HG03103 (cell line): ENCODE results near the gene SLC8A2.
A peak's percentile ranks its signal among the peaks of the same experiment; 100 is the strongest.

Source experiments
- ATAC-seq: cut with Tn5 transposase; IDR thresholded peaks from one replicate; pipeline ENCODE4 v1.9.1; 2021; ENCODE audit warnings: low read depth; ENCODE audit not compliant: unreplicated experiment

SLC8A2 gene

GRCh38 chr19:47471733-47472457 lies at the start of gene SLC8A2:
TSS of gene SLC8A2 (minus strand) at chr19:47471893. CDS start at chr19:47466403, 5,490 bp downstream.
- no peak for ATAC-seq

GRCh38 chr19:47520839-47521238 lies 49.1 kb upstream of the SLC8A2 start:
- no peak for ATAC-seq

- ATAC-seq: no peak
Observed at GRCh38 chr19:47520343-47520806, 48.7 kb upstream of the SLC8A2 start.

GRCh38 chr19:47518854-47519253 lies 47.2 kb upstream of the SLC8A2 start:
- ATAC-seq: no peak

GRCh38 chr19:47518139-47518538 lies 46.4 kb upstream of the SLC8A2 start:
- no peak for ATAC-seq

- ATAC-seq: peak; percentile 61
Observed at GRCh38 chr19:47514869-47515588, 43.3 kb upstream of the SLC8A2 start, which contains the start of gene NAPA. TSS of gene NAPA (minus strand) at chr19:47515063. CDS start at chr19:47514940, 123 bp downstream.

- no peak for ATAC-seq
Observed at GRCh38 chr19:47514151-47514868, 42.6 kb upstream of the SLC8A2 start.

GRCh38 chr19:47512948-47513319 lies 41.2 kb upstream of the SLC8A2 start:
- ATAC-seq: no peak

- ATAC-seq: no peak
Observed at GRCh38 chr19:47512183-47512947, 40.7 kb upstream of the SLC8A2 start.

GRCh38 chr19:47511681-47512080 lies 40.0 kb upstream of the SLC8A2 start:
- no peak for ATAC-seq

GRCh38 chr19:47511128-47511517 lies 39.4 kb upstream of the SLC8A2 start:
- no peak for ATAC-seq

- no peak for ATAC-seq
Observed at GRCh38 chr19:47510516-47511127, 38.9 kb upstream of the SLC8A2 start.

- ATAC-seq: no peak
Observed at GRCh38 chr19:47509973-47510372, 38.3 kb upstream of the SLC8A2 start.

GRCh38 chr19:47509170-47509847 lies 37.6 kb upstream of the SLC8A2 start:
- no peak for ATAC-seq

- no peak for ATAC-seq
Observed at GRCh38 chr19:47508721-47509120, 37.0 kb upstream of the SLC8A2 start.

GRCh38 chr19:47507924-47508553 lies 36.3 kb upstream of the SLC8A2 start:
- no peak for ATAC-seq

GRCh38 chr19:47507012-47507411 lies 35.3 kb upstream of the SLC8A2 start:
- ATAC-seq: no peak

- no peak for ATAC-seq
Observed at GRCh38 chr19:47506459-47506858, 34.8 kb upstream of the SLC8A2 start.

- no peak for ATAC-seq
Observed at GRCh38 chr19:47505506-47505905, 33.8 kb upstream of the SLC8A2 start.
